CD4-positive, alpha-beta T cell treated with Interleukin-12 subunit alpha and Interleukin-12 subunit beta, for 1 hour (primary cell): ENCODE measurements around the gene GRPEL1.
"Not testable (repeated sequence)": the region's sequence is repeated elsewhere in the genome, so short reads cannot be mapped to it uniquely, and the experiment has no call there.

Experiments
- DNase-seq: peaks from one replicate; pipeline ENCODE4 v3.0.0-alpha.2; 2020

Gene GRPEL1

GRCh38 chr4:7089213-7089986 lies 21.5 kb upstream of the GRPEL1 start:
- DNase-seq, result no peak

GRCh38 chr4:7087036-7087435 lies 19.2 kb upstream of the GRPEL1 start:
- no peak for DNase-seq

- DNase-seq, result no peak
These were observed 18.5 kb upstream of the GRPEL1 start for GRCh38 chr4:7086384-7086783.

- not testable (repeated sequence) for DNase-seq
These were observed 16.7 kb upstream of the GRPEL1 start for GRCh38 chr4:7084564-7084961.

- no peak for DNase-seq
These were observed 16.0 kb upstream of the GRPEL1 start for GRCh38 chr4:7083597-7084563.

GRCh38 chr4:7079909-7080308 lies 12.0 kb upstream of the GRPEL1 start:
- DNase-seq, result not testable (repeated sequence)

DNA sequence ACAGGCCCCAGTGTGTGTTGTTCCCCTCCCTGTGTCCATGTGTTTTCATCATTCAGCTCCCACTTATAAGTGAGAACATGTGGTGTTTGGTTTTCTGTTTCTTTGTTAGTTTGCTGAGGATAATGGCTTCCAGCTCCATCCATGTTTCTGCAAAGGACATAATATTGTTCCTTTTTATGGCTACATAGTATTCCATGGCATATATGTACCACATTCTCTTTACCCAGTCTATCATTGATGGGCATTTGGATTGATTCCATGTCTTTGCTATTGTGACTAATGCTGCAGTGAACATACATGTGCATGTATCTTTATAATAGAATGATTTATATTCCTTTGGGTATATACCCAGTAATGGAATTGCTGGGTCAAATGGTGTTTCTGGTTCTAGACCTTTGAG lies 11.6 kb upstream of the GRPEL1 start:
- DNase-seq, result not testable (repeated sequence)

- no peak for DNase-seq
These were observed 10.2 kb upstream of the GRPEL1 start for GRCh38 chr4:7078025-7078424.

- no peak for DNase-seq
These were observed 9.5 kb upstream of the GRPEL1 start for GRCh38 chr4:7077371-7077770.

DNA sequence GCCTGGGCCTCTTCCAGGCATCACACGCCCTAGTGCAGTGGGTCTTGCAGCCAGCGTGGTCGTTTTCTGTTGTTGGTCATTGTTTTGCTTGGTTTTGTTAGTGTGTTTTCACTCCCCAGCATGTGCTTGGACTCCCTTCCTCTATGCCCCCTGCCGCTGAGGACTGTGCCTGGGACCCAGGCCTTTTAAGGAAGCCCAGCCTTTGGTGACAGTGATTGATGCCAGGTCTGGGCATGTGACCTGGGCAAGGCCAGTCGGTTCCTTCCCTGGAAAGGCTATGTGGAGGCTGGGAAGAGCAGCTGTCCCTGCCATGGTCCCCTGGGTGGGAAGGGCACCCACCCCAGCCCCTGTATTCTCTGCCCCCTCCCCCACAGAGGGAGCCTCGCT lies 8.8 kb upstream of the GRPEL1 start:
- no peak for DNase-seq

DNA sequence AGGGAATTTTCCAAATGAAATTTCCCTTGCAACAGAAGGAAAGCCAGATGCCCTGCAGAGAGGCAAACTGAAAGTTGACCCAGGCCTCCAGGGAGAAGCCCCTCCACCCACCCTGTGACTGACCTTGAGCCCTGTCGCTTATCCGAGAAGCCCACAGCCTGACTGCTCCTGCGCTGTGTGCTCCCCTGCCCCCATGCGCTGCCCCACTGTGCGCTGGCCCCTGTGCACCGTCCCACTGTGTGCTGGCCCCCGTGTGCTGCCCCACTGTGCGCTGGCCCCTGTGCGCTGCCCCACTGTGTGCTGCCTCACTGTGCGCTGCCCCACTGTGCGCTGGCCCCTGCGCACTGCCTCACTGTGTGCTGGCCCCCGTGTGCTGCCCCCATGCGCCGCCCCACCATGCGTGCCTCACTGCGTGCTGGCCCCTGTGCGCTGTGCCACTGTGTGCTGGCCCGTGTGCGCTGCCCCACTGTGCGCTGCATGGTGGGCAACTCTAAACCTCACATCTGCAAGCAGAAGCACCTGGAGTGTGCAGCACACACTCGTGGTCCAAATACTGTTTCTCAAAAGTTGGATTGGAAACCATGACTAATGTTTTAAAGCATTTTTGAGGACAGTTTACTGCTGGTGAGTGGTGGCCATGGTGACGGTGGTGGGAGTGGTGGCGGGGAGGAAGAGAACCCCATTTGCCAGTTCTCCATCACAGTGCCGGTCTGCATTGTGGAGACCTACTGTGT lies 8.3 kb upstream of the GRPEL1 start:
- DNase-seq, result no peak

DNA sequence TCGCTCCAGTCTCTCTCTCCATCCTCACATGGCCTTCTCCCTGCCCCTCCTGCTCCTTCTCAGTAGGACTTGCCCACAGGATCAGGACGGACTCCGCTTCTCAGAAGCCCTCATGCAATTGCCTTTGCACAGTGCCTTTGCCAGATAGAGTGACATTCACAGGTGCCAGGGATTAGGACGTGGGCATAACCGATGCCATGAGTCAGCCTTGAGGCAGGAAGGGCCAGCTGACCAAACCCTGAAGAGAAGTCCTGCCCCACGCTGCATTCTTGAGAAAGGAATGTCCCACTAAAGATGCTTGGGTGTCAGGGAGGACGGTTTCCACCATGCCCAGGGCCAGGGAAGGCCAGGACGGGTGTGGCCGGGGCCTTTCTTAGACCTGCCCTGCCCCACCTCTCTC lies 6.6 kb upstream of the GRPEL1 start:
- DNase-seq, result no peak

DNA sequence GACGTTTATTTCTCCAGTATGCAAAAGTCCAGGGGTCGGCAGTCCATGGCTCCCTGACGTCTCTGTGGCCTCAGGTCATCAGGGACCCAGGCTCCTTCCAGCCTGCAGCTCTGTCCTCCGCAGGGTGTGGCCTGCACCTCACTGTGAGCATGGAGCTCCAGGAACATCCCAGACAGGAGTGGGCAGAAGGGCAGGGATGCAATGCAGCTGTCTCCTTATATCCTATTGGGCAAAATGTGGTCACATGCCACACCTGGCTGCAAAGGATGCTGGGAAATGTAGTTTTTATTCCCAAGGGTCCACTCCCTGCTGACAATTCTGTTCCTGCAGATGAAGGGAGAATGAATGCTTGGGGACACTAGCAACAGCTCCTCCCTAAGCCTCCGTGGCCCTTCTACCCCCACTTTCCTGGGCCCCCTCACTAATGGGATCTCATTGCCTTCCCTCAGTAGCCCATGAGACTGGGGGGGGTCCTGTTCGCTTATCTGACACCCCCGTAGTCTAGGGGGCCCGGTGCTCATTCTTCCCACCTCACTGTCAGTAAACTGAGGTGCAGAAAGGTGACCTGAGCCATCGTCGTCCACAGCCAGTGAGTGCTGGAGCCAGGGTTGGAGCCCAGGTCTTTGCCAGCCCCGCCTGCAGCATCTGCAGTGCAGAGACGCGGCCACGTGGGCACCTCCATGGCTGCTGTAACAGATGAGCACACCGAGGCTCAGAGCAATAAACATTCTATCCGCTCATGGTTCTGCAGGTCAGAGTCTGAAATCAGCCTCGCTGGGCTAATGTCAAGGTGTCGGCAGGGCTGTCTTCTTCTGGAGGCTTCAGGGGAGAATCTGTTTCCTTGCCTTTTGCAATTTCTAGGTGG lies 5.9 kb upstream of the GRPEL1 start:
- peak; percentile 40 for DNase-seq

DNA sequence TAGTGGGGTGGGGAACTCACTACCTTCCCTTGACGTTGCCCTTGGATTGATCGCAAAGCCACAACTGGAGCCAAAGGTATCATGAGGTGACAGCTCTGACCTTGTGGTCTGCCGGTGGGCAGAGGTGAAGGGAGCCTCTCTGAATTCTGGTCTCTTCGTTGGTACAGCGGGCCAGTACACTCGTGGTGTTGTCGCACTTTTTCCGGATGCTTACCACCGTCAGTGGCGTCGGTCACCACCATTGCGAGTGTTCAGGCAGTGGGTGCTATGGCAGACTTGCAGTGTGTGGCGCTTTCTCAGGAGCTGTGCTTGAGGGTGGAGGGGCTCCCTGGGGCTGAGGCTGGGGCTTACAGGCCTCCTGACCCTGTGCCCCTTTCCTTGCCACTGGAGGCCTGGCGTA lies 5.2 kb upstream of the GRPEL1 start:
- no peak for DNase-seq

GRCh38 chr4:7070729-7071511 lies 3.1 kb upstream of the GRPEL1 start:
- DNase-seq, result peak; percentile 90

- no peak for DNase-seq
These were observed 1.0 kb upstream of the GRPEL1 start for GRCh38 chr4:7068883-7069282.

GRCh38 chr4:7068279-7068842 lies 497 bp upstream of the GRPEL1 start:
- DNase-seq, result no peak

DNA sequence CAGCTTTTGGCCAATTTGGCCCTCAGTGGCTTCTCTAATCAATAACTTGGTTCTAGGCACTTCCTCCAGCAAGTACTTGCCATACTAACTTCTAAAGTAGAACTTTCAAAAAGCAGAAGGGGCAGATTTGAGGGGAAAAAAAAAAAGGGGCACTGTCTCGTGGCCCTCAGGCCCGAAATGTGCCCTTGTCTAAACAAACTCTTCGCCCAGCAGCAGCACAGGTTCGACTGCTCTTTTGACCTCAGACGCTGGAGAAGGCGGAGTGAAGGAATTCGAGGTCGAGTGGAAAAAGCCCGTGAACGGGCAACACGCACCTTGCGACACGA lies 775 bp downstream of the GRPEL1 start:
- no peak for DNase-seq

GRCh38 chr4:7066493-7066892 lies 1.4 kb downstream of the GRPEL1 start:
- no peak for DNase-seq

DNA sequence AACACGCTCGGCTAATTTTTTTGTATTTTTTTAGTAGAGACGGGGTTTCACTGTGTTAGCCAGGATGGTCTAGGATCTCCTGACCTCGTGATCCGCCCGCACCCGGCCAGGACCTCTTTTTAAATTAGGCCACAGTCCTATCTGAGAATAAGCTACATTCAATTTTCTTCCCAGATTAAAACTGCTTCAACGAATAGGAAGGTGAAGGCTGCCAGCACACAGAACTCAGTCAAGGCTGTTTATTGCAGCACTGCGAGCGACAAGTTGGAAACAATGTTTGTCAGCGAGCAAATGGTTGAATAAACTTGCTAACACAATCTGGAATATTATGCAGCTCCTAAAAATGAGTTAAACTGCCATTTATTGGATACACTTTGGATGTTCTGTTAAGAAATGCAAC lies 1.9 kb downstream of the GRPEL1 start:
- DNase-seq, result no peak

DNA sequence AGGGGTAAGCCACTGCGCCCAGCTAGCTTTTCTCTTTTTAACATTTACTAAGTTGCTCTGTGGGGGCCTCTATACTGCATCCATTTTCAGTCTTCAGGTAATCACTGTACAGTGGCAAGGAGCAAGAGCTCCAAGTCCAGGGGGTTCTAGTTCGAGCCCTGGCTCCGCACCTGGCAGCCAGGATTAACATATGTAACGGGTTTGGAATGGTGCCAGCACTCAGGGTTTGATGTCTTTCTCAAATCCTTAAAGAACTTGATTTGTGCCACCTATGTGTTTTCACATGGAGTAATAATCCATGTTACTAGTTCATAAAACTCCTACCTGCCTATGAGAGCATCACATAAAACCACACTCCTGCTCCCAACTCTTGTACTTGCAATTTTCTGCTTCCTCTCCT lies 4.5 kb downstream of the GRPEL1 start:
- DNase-seq, result no peak
